Breast epithelium (tissue), 4 donors: ENCODE results near the gene TAGAP. TPM values are rescaled to one million over a fixed set of nuclear protein-coding genes. Genes with fewer than 3 reads are reported as not detected.
"Not testable (repeated sequence)": the region's sequence is repeated elsewhere in the genome, so short reads cannot be mapped to it uniquely, and the experiment has no call there.

Experiments
- DNase-seq, 2 donors: peaks; one replicate each; pipeline ENCODE4 v3.0.0-alpha.2; 2019; ENCODE audit warnings: low spot score in 2 of 2
- H3K27ac ChIP-seq, 2 donors: fragments of 200-600 bp; sonication (generic) in 1 of 2; one replicate each; pipeline ENCODE4 v1.5.1; 2016 to 2019; ENCODE audit warnings: mild to moderate bottlenecking in 1 of 2
- H3K27me3 ChIP-seq, 2 donors: fragments of 200-600 bp; sonication (generic) in 1 of 2; one replicate each; pipeline versions ENCODE4 v1.5.1 to v1.6.0; 2017 to 2019; ENCODE audit warnings: control low read depth in 1 of 2, mild to moderate bottlenecking in 1 of 2
- H3K36me3 ChIP-seq: fragments of 200-600 bp; one replicate; pipeline ENCODE4 v1.5.1; 2019
- H3K4me1 ChIP-seq, 2 donors: fragments of 200-600 bp; sonication (generic); one replicate each; pipeline ENCODE4 v1.5.1; 2016 to 2019; ENCODE audit warnings: control low read depth in 1 of 2
- H3K4me3 ChIP-seq, 3 donors: fragments of 200-600 bp; sonication (generic); 1 replicate in 2 of 3; 2 replicates in 1 of 3; pipeline ENCODE4 v1.5.1; 2016 to 2019; ENCODE audit warnings: mild to moderate bottlenecking in 3 of 3, moderate library complexity in 2 of 3
- H3K9me3 ChIP-seq, 2 donors: fragments of 200-600 bp; sonication (generic) in 1 of 2; one replicate each; pipeline ENCODE4 v1.5.1; 2016 to 2019; ENCODE audit warnings: control low read depth in 1 of 2
- CTCF ChIP-seq, 3 donors: fragments of 450-650 bp; IDR thresholded peaks; one replicate each; pipeline ENCODE4 v1.5.1; 2016 to 2017; ENCODE audit warnings: antibody characterized with exemption in 3 of 3, mild to moderate bottlenecking in 3 of 3, moderate library complexity in 3 of 3
- POLR2A ChIP-seq: fragments of 450-650 bp; IDR thresholded peaks from one replicate; pipeline ENCODE4 v1.6.1; 2016; ENCODE audit warnings: antibody characterized with exemption, mild to moderate bottlenecking, moderate library complexity
- POLR2AphosphoS5 ChIP-seq, 3 donors: sonication (generic); formaldehyde crosslinking; IDR thresholded peaks; one replicate each; pipeline ENCODE4 v1.6.1; 2017; ENCODE audit warnings: antibody characterized with exemption in 3 of 3
- intact Hi-C: fragments of 100-400 bp; cut with DNase I; formaldehyde crosslinking; loops from one replicate; pipeline ENCODE4 v1.15.1; 2023; ENCODE audit warnings: low total_unique reads
- total RNA-seq, 3 donors: library from RNA; depleted of rRNA; stranded (reverse); fragments of >200 nt; gene quantifications; one replicate each; pipeline ENCODE4 v1.1.0, GENCODE V29; 2016

Gene TAGAP
- total RNA-seq, 3 donors from 2014 or later: 2.9 to 4.2 (median 4.1) TPM

GRCh38 chr6:159033160-159034049, 11.4 kb downstream of the TAGAP start:
- no peaks in the 10 kb centered on the region for H3K9me3 ChIP-seq
- intact Hi-C loops: no loop called here
- TF ChIP-seq POLR2A: no peak
- TF ChIP-seq CTCF (IDR thresholded peaks at IDR 0.05): no peak
- TF ChIP-seq POLR2AphosphoS5 (IDR thresholded peaks at IDR 0.05): no peak
- H3K36me3 ChIP-seq: no peaks in the 10 kb centered on the region
- no peak overlapping the region for H3K4me3 ChIP-seq
- no peaks in the 10 kb centered on the region for H3K4me1 ChIP-seq
- no peaks in the 10 kb centered on the region for H3K27me3 ChIP-seq
- no peak for DNase-seq
- no peak overlapping the region for H3K27ac ChIP-seq

- Histone ChIP-seq H3K4me1 (no peaks in the 10 kb centered on the region), H3K36me3 (no peaks in the 10 kb centered on the region), H3K9me3 (no peaks in the 10 kb centered on the region), H3K4me3 (no peak overlapping the region), H3K27ac (no peak overlapping the region), H3K27me3 (no peaks in the 10 kb centered on the region)
- TF ChIP-seq CTCF (IDR thresholded peaks at IDR 0.05): no peak
- TF ChIP-seq POLR2AphosphoS5 (IDR thresholded peaks at IDR 0.05): no peak
- no peak for DNase-seq
- intact Hi-C loops: no loop called here
Measured at GRCh38 chr6:159031846-159032245, 12.9 kb downstream of the TAGAP start.

GRCh38 chr6:159030168-159030567, 14.6 kb downstream of the TAGAP start:
- no peak for DNase-seq
- no peaks in the 10 kb centered on the region for H3K4me1 ChIP-seq
- H3K27ac ChIP-seq: no peak overlapping the region
- no peaks in the 10 kb centered on the region for H3K27me3 ChIP-seq
- no peak overlapping the region for H3K4me3 ChIP-seq
- intact Hi-C loops: no loop called here
- TF ChIP-seq POLR2A (no peak), CTCF (IDR thresholded peaks at IDR 0.05) (no peak), POLR2AphosphoS5 (IDR thresholded peaks at IDR 0.05) (no peak)
- no peaks in the 10 kb centered on the region for H3K36me3 ChIP-seq
- peaks cover 10 to 12% of the 10 kb centered on the region in 2 donors for H3K9me3 ChIP-seq

- H3K27me3 ChIP-seq, H3K4me3 ChIP-seq, DNase-seq, H3K4me1 ChIP-seq, H3K36me3 ChIP-seq, intact Hi-C loops, H3K27ac ChIP-seq: not testable (repeated sequence)
- H3K9me3 ChIP-seq: peaks cover 19 to 23% of the 10 kb centered on the region in 2 donors
Measured at GRCh38 chr6:159025224-159025623, 19.6 kb downstream of the TAGAP start.

GRCh38 chr6:159023893-159024292, 20.9 kb downstream of the TAGAP start:
- no peaks in the 10 kb centered on the region for H3K4me1 ChIP-seq
- peaks cover 19 to 23% of the 10 kb centered on the region in 2 donors for H3K9me3 ChIP-seq
- no peaks in the 10 kb centered on the region for H3K36me3 ChIP-seq
- intact Hi-C loops: no loop called here
- no peak for DNase-seq
- no peak for TF ChIP-seq POLR2AphosphoS5 (IDR thresholded peaks at IDR 0.05)
- TF ChIP-seq POLR2A: no peak
- TF ChIP-seq CTCF (IDR thresholded peaks at IDR 0.05): no peak
- H3K4me3 ChIP-seq: no peak overlapping the region
- H3K27ac ChIP-seq: no peak overlapping the region
- no peaks in the 10 kb centered on the region for H3K27me3 ChIP-seq
